HG03139 (cell line): Measurements from ENCODE around the gene CRYGN.

Experiments
- ATAC-seq: cut with Tn5 transposase; IDR thresholded peaks from one replicate; pipeline ENCODE4 v1.9.1; 2021; ENCODE audit not compliant: unreplicated experiment

The CRYGN gene, protein sequence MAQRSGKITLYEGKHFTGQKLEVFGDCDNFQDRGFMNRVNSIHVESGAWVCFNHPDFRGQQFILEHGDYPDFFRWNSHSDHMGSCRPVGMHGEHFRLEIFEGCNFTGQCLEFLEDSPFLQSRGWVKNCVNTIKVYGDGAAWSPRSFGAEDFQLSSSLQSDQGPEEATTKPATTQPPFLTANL

DNA sequence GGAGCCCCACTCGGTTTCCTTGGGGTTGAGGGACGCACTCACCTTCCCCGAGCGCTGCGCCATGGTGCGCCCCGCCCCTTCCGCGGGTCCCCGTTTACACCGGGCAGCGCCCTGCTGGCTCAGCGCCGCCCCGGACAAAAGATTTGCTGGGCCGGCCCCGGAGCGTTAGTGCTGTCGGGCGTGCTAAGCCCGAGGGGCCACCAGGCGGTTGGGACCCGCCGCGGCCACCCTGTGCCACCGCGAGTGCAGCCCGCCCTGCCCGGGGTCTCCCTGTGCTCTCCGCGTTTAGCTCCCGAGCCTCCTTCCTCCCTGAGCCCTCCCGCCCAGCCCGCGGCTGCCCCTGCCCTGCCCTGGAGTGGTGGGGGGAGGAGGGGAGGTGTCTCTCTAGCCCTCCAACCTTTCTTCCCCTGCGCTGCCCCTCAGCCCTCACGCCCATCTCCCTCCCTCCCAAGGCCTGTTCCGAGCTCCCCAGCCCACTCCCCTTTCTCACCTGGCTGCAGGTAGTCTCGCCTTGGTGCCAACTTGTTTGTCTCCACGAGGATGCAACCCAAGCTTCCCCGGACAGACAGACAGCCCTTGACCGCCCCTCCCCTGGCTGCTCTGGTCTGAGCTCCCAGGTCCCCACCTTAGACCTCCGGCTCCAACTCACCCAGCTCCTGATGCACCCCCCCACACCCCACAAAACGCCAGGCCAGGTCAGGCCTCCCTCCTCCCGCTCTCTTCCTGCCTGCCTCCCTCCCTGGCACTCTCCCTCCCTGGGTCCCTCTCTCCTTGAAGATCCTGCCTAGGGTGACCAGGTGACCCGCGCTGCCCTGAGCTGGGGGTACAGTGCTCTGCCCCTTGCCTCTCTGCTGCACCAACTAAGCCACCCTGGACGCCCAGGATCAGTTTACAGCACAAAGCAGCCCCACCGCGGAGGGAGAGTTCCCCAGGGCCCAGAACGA, at the start of gene CRYGN:
Gene CRYGN (minus strand): TSS at position 287 of the 944 bp plus-strand sequence. CDS start 224 bp downstream, at position 63.
- ATAC-seq: no peak

DNA sequence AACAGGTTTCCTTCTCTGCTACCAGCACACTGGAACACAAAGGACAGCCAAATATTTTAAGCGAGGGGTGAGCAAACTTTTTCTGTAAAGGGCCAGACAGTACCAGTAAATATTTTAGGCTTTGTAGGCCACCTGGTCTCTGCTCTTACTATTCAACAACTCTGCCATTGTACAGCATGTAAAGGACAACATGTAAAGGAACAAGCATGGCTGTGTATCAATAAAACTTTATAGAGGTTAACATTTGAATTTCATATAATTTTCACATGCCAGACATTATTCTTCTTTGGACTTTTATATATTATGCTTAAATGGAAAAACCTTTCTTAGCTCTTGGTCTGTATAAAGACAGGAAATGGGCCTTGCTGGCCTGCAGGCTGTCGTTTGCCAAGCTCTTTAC, 49.6 kb upstream of the CRYGN start:
- ATAC-seq: no peak

DNA sequence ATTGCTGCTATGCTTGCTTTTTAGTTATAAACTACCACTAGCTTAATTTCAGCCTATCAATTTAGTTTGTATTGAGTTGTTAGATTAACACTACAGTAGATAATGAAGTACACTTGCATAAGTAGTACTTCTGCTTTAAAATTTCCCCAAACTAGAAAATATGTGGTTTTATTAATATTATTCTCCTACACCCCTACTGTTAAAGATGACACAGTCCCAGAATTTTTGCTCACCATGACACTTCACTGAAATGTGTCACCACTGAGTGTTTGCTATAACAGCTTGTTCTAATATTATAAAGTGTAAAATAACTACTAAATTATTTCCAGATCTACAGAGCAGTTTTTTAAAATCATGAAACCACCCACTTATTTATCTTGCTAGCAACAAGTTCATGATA, 48.2 kb upstream of the CRYGN start:
- no peak for ATAC-seq

DNA sequence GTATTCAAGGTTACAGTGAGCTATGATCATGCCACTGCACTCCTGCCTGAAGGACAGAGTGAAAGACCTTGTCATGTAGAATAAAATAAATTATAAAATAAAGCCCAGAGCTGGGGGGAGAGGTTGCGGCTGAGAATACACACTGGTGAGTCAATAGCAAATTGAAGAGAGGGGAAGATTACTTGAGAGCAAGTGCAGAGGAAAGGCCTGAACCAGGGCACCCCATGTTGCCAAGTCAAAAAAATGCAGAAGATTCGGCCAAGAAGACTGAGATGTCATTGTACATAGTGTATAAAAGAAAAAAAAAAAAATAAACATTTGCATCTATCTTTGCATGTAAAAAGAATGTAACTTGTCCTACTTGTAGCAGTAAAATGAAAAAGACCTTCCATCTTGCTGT, 47.3 kb upstream of the CRYGN start:
- ATAC-seq: no peak

DNA sequence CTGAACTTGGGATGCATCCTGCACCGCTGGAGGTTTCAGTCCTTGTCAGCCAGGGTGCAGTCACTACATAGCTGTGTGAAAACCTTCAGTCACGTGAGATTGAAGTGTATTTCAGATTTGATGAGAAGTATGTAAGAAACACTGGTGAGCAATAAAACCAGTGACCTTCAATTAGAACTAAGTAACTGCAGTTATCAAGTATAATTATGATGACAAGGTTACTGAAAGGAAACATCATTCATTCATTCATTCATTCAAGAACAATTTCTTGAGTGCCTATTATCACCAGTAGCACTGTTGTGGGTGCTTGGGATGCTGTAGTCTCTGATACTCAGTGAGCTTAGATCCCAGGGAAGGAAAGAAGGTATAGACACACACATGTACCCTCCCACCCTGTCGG, 46.1 kb upstream of the CRYGN start:
- no peak for ATAC-seq

DNA sequence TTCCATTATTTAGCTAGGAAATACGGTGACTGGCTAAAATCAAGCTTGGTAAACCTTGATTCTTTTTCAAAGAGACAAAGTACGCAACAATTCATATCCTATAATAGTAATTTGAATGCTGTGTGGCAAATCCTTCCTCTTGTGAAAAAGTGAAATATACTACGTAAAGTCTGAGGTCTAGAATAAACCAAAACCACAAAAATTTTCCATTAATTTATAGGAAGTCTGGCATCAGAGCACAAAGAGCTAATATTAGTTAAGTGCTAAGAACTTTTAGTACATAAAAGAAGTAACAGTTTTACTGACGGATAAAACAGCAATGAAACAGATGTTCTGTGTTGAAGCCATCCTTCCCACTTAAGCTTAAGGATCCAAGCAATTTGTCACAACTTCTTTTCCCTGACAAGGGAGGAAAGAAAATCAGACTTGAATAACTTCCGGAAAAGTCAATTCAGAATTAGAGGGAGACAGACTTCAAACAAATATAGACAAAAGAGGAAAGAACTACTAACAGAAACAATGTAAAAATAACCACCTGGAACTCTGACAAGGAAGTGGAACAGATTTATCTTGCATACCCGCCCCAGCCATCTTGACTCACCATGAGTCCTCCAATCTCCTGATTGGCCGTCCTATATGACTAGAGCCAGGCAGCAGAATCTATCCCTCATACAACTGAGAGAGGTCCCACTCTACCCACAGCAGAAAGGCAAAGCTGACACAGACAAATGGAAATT, 45.2 kb upstream of the CRYGN start:
- no peak for ATAC-seq

DNA sequence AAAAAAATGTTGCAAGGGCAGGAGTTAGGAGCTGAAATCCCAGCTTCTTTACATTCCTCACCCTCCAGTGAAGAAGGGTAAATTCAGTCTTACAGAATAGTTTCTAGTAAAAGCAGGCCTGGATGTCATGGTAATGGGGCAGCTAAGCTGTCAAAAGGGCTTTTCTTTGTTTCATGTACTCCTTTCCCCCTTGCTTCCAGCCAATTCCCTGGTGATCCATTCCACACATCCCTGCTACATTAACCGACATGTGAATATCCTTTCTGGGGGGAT, 43.7 kb upstream of the CRYGN start:
- ATAC-seq: no peak

DNA sequence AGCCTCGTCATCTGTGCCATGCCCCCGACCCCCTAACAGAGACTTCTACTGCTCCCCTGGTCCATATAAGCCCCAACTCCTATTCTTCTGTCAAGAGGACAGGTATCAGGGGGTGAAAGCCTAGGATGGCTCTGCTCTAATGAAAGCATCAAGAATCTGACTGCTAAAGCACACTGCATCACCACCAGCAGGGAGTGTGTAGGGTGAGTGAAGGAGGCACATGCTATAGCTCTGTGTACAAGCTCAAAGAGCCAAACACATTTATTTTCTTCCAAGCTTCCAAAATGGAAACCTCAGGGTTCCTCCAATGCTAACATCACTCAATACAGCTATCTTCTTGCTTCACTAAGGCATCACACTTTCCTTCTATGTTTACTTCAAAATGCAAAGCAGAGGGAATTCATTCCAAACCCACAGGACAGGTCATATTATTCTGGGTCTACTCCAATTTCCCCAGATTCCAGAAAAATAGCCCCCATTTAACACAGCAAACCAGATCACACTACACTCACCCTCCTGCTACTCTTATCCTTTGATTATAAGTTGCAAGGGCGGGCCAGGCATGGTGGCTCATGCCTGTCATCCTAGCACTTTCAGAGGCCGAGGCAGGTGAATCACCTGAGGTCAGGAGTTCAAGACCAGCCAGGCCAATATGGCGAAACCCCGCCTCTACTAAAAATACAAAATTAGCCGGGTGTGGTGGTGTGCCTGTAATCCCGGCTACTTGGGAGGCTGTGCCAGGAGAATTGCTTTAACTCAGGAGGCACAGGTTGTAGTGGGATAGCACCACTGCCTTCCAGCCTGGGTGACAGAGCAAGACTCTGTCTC, 43.2 kb upstream of the CRYGN start:
- no peak for ATAC-seq

DNA sequence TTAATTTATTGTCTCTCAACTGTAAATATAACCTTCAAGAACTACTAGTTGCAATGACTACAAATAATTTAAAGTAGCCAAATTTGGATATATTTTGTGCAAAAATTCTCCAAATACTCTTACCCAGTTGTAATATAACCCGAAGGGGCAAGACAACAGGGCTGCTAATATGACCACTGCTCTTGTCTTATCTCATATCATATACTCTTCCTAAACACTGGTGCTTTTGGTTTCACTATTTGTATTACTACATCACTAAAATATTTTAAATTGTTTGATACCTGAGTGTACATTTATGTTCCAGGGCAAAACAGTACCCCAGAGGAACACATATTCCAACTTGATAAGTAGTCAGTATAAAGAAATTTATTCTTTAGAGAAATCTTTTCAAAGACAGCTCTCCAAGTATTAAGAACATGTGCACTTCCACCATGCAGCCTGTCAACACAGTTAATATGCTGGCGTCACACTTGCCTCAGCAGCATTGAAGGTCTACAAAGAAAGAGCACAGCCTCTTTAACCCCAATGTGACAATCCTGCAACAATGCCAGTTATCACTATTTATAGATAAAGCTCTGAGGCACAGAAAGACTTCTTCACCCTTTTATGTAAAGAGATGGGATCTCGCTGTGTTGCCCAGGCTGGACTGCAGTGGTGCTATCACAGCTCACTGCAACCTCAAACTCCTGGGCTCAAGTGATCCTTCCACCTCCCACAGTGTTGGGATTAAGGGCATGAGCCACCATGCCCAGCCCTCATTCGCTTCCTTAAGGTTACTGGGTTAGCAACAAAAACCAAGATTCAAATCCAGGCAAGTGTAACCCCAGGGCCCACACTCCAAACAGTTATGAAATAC, 41.9 kb upstream of the CRYGN start:
- no peak for ATAC-seq

DNA sequence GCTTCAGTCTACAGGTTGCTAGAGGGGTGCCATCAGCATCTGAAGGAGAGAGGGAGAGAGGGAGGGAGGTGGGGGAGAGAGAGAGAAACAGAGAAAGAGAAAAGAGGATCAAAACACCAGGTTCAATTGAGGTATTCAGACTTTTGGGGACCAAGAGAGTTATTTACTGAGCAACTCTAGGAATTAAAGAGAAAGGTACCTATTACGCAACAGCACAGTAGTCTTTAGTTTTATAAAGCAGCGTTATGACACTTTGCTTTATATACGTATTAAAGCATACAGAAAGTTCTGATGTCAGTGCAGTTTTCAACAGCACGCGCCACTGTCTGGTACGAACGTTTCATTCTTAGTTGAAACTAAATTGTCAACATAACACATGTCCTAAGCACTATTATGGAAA, 37.9 kb upstream of the CRYGN start:
- ATAC-seq: no peak

DNA sequence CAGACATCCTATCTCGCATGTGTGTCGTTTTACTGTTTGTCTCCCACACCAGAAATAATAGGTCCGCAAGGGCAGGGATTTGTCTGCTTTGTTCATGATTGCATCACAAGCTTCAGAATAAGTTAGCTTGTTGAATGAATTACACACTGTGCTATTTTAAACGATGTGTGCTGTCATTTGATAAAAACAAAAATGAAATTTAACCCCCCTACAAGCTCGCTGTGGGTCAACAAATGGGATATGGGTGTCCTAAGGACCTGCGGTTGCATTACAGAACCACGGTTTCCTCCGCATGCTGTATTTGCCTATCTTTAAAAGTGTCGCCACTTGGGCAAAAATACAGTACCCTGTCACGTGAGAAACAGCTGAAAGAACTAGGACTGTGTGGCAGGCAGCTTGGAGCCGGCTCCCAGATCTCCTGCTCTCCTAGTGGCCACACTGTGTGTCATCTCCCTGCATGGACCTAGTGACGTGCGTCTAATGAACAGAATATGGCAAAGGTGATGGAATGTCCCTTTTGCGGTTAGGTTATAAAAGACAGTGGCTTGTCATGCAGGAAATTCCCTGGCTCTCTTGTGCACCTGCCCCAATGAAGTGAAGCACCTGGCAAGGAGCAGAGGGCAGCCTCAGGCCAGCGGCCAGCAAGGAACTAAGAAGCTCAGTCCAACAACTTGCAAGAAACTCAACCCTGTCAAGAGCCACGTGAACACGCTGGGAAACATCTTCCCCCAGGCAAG, 32.9 kb upstream of the CRYGN start:
- ATAC-seq: no peak

DNA sequence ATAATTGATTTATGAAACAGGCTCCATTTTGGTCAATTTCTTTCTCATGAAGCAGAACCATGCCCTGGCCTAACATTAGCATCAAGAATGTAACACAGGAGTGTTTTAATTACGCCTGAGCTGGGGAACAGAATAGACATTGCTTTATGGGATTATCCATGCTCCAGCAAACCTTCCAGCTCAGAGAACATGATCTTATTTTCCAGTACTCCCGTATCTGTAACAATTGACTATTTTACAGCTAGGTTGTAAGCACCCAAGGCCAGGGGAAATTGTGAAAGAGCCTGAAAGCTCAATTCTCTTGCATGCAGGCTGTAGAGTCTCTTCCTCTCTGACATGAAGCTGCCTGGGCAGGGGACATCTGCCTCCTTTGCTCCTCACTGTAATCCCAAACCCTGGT, 30.8 kb upstream of the CRYGN start:
- ATAC-seq: no peak

DNA sequence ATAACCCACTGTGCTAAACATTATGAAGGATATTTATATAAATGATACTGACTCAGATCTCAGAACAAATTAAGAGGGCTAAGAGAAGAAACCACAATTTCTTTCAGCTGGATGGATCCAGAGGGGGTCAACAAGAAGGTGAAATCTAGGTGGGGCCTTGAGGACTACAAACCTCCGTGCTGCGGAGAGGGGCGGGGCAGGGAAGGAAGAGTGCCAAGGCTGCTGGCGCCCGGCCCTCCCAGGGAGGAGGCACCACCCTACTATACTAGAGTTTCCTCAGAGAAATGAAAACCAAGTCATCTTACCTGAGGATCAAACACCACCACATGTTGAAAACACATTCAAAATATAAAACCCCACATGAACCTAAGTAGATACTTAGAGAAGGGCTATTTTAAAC, 29.3 kb upstream of the CRYGN start:
- no peak for ATAC-seq

DNA sequence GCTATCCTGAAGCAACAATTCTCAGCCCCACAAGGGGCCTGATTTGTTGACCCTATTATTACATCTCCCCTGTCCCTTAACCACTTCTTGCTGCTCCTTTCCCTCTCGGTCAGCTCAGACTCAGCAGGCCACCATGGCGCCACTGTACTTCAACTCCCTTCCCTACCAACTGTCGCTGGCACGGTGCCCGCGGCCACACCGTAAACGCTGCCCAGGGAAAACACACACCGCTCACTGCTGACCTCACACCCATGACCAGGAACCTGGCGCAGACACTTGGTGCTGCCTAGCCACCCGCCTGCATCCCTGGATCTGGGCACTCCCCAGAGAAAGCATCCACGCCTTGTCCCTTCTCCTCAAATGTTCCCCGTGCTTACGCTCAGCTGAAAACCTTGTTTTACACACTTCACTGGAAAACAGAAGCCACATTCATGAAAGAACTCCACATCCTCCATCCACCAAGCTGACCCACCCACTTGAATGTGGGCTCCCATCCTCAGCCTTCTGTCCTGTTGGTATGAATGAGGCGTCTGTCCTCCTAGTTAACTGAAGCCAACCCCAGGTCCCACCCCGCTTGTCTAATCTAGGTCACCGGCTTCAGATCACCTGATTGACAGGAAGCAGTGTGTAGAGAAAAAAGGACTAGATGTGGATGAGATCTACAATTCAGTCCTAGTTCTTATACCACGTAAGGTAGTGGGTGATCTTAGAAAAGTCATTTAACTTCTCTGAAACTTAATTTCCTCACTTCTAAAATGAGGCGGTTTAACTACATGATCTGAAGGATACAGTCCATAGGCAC, 28.5 kb upstream of the CRYGN start:
- no peak for ATAC-seq

DNA sequence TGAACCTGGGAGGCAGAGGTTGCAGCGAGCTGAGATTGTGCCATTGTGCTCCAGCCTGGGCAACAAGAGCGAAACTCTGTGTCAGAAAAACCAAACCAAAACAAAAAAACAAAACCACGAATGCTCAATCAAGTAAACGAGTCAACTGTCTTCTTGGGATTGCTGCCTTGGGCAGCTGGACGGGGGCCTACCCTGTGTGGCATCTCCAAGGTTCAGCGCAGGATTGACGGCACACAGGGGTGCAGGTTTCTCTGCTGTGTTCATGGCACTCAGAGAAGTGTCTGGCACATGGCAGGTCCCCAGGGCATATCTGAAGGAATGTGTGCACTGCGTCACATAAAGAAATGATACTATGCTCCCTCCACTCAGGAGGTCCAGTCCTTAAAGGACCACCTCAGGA, 25.2 kb upstream of the CRYGN start:
- no peak for ATAC-seq

DNA sequence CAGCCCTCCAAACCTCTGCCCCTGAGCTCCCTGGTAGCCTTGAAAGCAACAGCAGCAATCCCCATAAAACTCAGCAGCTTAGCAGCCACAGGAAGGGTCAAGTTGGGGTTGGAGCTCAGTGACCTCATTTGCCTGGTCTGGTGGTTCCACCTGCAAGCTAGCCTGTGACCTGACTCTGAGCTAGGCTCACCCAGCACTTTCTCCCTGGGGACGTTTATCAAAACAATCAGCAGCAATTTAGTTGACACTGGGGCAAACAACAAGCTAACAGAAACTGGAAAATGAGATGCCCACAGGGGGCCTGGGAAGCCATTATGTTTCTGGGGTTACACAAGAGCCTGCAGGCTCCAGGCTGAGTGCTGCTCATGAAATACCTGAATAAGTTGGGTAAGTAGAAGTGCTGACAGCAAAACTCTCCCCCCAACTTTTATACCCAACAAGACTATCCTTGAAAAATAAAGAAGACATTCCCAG, 22.4 kb upstream of the CRYGN start:
- ATAC-seq: no peak

DNA sequence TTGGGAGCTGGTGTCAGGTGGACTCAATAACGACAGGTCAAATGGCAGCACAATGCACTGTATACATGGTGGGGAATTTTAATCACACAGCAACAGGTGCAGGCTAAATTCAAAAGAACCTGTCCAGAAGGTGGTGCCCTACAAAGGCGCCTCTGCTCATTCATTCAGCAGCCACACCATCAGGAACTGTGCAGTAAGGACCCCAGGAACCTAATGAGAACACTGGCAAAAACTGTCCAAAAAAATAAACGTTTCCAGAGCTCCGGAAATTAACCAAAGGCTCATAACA, 21.9 kb upstream of the CRYGN start:
- ATAC-seq: no peak

DNA sequence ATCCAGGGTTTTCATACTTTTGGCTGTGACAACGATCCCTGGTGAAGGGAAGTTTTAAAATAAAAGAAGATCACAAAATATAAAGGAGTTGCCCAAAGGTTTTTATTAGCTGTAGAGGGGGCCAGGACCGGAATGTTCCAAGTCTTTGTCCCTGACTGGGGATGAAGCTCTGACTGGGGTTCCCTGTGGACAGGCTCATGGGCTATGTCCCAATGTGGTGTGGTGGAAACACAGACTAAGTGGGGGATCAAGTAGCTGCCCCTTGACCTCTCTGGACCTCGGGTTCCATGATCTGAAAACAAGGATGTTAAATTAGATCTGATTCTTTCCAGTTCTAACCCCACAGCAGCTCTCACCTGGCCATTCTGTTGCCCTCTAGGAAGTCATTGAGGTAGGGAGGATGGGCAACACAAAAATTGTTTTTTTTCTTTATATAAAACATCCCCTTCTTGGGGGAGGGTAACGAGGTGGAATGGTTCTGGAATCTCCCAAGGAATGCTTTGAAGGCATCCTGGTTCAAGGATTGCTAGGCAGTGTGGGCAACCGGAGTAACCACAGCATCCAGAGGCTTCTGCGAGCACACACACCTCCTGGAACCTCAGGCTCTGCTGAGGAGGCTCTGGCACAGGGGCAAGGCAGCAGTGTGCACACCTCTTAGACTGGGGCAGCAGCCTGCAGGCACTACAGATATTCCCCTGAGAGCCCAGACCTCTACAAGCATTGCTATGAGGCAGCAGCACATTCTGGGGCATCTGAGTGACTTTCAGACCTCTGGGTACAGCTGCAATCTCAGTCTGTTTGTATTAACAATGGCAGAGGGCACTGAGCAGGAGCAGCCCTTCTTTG, 21.4 kb upstream of the CRYGN start:
- no peak for ATAC-seq
